ENCODE measurements around the gene PITPNB.

DNA sequence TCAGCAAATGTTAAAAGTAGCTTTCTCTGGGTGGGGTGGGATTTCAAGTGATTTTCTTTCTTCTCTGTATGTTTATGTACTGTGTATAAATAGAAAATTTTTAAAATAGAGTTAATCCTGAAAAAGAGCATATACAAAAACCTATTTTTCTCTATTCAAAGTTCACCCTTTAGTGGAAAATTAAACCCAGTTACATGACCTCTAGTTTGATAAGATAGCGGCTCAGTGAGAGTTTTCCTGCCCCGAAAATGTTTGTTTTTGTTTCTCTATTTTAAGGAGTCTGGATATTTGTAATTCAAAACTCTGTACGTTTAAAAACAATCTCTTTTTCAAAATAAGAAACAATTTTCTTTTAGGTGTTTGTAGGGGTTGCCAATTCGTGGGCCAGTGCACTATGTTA lies 42.1 kb upstream of the PITPNB start:
- TF ChIP-seq, protein P1, sequence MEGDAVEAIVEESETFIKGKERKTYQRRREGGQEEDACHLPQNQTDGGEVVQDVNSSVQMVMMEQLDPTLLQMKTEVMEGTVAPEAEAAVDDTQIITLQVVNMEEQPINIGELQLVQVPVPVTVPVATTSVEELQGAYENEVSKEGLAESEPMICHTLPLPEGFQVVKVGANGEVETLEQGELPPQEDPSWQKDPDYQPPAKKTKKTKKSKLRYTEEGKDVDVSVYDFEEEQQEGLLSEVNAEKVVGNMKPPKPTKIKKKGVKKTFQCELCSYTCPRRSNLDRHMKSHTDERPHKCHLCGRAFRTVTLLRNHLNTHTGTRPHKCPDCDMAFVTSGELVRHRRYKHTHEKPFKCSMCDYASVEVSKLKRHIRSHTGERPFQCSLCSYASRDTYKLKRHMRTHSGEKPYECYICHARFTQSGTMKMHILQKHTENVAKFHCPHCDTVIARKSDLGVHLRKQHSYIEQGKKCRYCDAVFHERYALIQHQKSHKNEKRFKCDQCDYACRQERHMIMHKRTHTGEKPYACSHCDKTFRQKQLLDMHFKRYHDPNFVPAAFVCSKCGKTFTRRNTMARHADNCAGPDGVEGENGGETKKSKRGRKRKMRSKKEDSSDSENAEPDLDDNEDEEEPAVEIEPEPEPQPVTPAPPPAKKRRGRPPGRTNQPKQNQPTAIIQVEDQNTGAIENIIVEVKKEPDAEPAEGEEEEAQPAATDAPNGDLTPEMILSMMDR (IDR thresholded peaks at IDR 0.05), result no peak
- no peak for TF ChIP-seq POLR2AphosphoS5 (IDR thresholded peaks at IDR 0.05)

Measured in breast epithelium (tissue), 3 donors.